Body of pancreas (tissue), 4 donors: ENCODE measurements around the gene TEF.

Experiments used
- CTCF ChIP-seq, 7 experiments: fragments of 450-650 bp in 4 of 7; fragments of 200-600 bp in 3 of 7; sonication (generic) in 3 of 7; IDR thresholded peaks; one replicate each; pipeline ENCODE4 v1.5.1; 2016 to 2019; ENCODE audit warnings: antibody characterized with exemption in 7 of 7
- POLR2A ChIP-seq, 3 donors: fragments of 450-650 bp; IDR thresholded peaks; one replicate each; pipeline ENCODE4 v1.6.1; 2016; ENCODE audit warnings: antibody characterized with exemption in 3 of 3, mild to moderate bottlenecking in 2 of 3

GRCh38 chr22:41352058-41352457 lies 29.7 kb upstream of the TEF start:
- TF ChIP-seq CTCF (IDR thresholded peaks at IDR 0.05) (no peak), POLR2A (IDR thresholded peaks at IDR 0.05) (no peak)
